Measurements from ENCODE around the gene TRAPPC3L. TPM values are rescaled to one million over a fixed set of nuclear protein-coding genes. Genes with fewer than 3 reads are reported as not detected.

TRAPPC3L gene
- total RNA-seq, 1 experiment from 2014 or later = not detected

GRCh38 chr6:116458264-116458663 is 87.2 kb downstream of the TRAPPC3L start:
- no TSS peak for BruUV-seq (replicated peaks)
- DNase-seq = no peak
- no peak overlapping the region for H3K27ac Mint-ChIP-seq (ENCODE audit: unreplicated experiment)
- H3K4me1 Mint-ChIP-seq (ENCODE audit: low read depth, unreplicated experiment) = peaks cover 17% of the 10 kb centered on the region
- H3K36me3 Mint-ChIP-seq (ENCODE audit: insufficient read depth, unreplicated experiment) = peaks cover 10% of the 10 kb centered on the region
- H3K4me3 Mint-ChIP-seq (ENCODE audit: low read depth, unreplicated experiment) = no peak overlapping the region
- TF ChIP-seq CTCF (IDR thresholded peaks at IDR 0.05; ENCODE audit: unreplicated experiment) = no peak
- H3K9me3 Mint-ChIP-seq (ENCODE audit: low read depth, unreplicated experiment) = no peaks in the 10 kb centered on the region
- peaks cover 43% of the 10 kb centered on the region for H3K27me3 Mint-ChIP-seq (ENCODE audit: unreplicated experiment)
- CTCF ChIA-PET = no interaction called here
- intact Hi-C loops (cut with micrococcal nuclease; ENCODE audit: unreplicated experiment) = no loop called here

GRCh38 chr6:116456927-116457326 is 88.6 kb downstream of the TRAPPC3L start:
- CTCF ChIA-PET = no interaction called here
- Mint-ChIP-seq H3K27ac (ENCODE audit: unreplicated experiment) (no peak overlapping the region), H3K36me3 (ENCODE audit: insufficient read depth, unreplicated experiment) (peaks cover 5% of the 10 kb centered on the region), H3K4me3 (ENCODE audit: low read depth, unreplicated experiment) (no peak overlapping the region), H3K9me3 (ENCODE audit: low read depth, unreplicated experiment) (no peaks in the 10 kb centered on the region), H3K4me1 (ENCODE audit: low read depth, unreplicated experiment) (peaks cover 21% of the 10 kb centered on the region), H3K27me3 (ENCODE audit: unreplicated experiment) (peaks cover 34% of the 10 kb centered on the region)
- TF ChIP-seq CTCF (IDR thresholded peaks at IDR 0.05; ENCODE audit: unreplicated experiment) = no peak
- DNase-seq = no peak
- no TSS peak for BruUV-seq (replicated peaks)
- intact Hi-C loops (cut with micrococcal nuclease; ENCODE audit: unreplicated experiment) = no loop called here

- TF ChIP-seq CTCF (IDR thresholded peaks at IDR 0.05; ENCODE audit: unreplicated experiment) = no peak
- BruUV-seq (replicated peaks) = no TSS peak
- Mint-ChIP-seq H3K4me1 (ENCODE audit: low read depth, unreplicated experiment) (peaks cover 23% of the 10 kb centered on the region), H3K4me3 (ENCODE audit: low read depth, unreplicated experiment) (no peak overlapping the region), H3K36me3 (ENCODE audit: insufficient read depth, unreplicated experiment) (peaks cover 6% of the 10 kb centered on the region), H3K9me3 (ENCODE audit: low read depth, unreplicated experiment) (no peaks in the 10 kb centered on the region), H3K27me3 (ENCODE audit: unreplicated experiment) (peaks cover 26% of the 10 kb centered on the region), H3K27ac (ENCODE audit: unreplicated experiment) (no peak overlapping the region)
- intact Hi-C loops (cut with micrococcal nuclease; ENCODE audit: unreplicated experiment) = no loop called here
- CTCF ChIA-PET = no interaction called here
- no peak for DNase-seq
Measured at GRCh38 chr6:116456106-116456505, 89.4 kb downstream of the TRAPPC3L start.

GRCh38 chr6:116452531-116452930 is 93.0 kb downstream of the TRAPPC3L start:
- TF ChIP-seq CTCF (IDR thresholded peaks at IDR 0.05; ENCODE audit: unreplicated experiment) = no peak
- no peak overlapping the region for H3K27ac Mint-ChIP-seq (ENCODE audit: unreplicated experiment)
- H3K9me3 Mint-ChIP-seq (ENCODE audit: low read depth, unreplicated experiment) = no peaks in the 10 kb centered on the region
- H3K4me1 Mint-ChIP-seq (ENCODE audit: low read depth, unreplicated experiment) = peaks cover 52% of the 10 kb centered on the region
- CTCF ChIA-PET = interaction anchor here (0.7 kb wide), 1 partner anchor 13 kb away, joined by 6 read pairs; no protein-coding TSS in a partner anchor
- no TSS peak for BruUV-seq (replicated peaks)
- no peak for DNase-seq
- peaks cover 8% of the 10 kb centered on the region for H3K36me3 Mint-ChIP-seq (ENCODE audit: insufficient read depth, unreplicated experiment)
- no peaks in the 10 kb centered on the region for H3K27me3 Mint-ChIP-seq (ENCODE audit: unreplicated experiment)
- H3K4me3 Mint-ChIP-seq (ENCODE audit: low read depth, unreplicated experiment) = no peak overlapping the region
- intact Hi-C loops (cut with micrococcal nuclease; ENCODE audit: unreplicated experiment) = no loop called here

Measured in Calu3 (cell line).